Stomach (tissue), 9 donors: ENCODE data around the gene RNF7. TPM values are rescaled to one million over a fixed set of nuclear protein-coding genes. Genes with fewer than 3 reads are reported as not detected.

Source experiments
- DNase-seq, 2 donors: peaks; one replicate each; pipeline versions ENCODE4 v3.0.0 to v3.0.0-alpha.2; 2013 to 2019
- H3K27ac ChIP-seq, 5 donors: fragments of 200-600 bp in 4 of 5; sonication (generic) in 4 of 5; one replicate each; pipeline ENCODE4 v1.5.1; 2013 to 2019; ENCODE audit warnings: mild to moderate bottlenecking in 1 of 5, moderate library complexity in 1 of 5
- H3K27me3 ChIP-seq, 3 donors: fragments of 200-600 bp; sonication (generic); one replicate each; pipeline ENCODE4 v1.5.1; 2017 to 2019; ENCODE audit warnings: mixed run types in 1 of 3
- H3K36me3 ChIP-seq, 4 donors: fragments of 200-600 bp; sonication (generic); 1 replicate in 3 of 4; 2 replicates in 1 of 4; pipeline ENCODE4 v1.5.1; 2016 to 2019
- H3K4me1 ChIP-seq, 4 donors: fragments of 200-600 bp; sonication (generic); one replicate each; pipeline ENCODE4 v1.5.1; 2016 to 2019
- H3K4me3 ChIP-seq, 4 donors: fragments of 200-600 bp; sonication (generic) in 3 of 4; one replicate each; pipeline ENCODE4 v1.5.1; 2016 to 2019; ENCODE audit warnings: mild to moderate bottlenecking in 1 of 4
- H3K9me3 ChIP-seq, 4 donors: fragments of 200-600 bp; sonication (generic); one replicate each; pipeline ENCODE4 v1.5.1; 2016 to 2019
- CTCF ChIP-seq, 7 experiments: fragments of 450-650 bp in 4 of 7; fragments of 200-600 bp in 3 of 7; sonication (generic) in 3 of 7; IDR thresholded peaks; one replicate each; pipeline ENCODE4 v1.5.1; 2016 to 2019; ENCODE audit warnings: antibody characterized with exemption in 7 of 7, control low read depth in 2 of 7, mild to moderate bottlenecking in 1 of 7
- EP300 ChIP-seq: sonication (generic); formaldehyde crosslinking; IDR thresholded peaks from one replicate; pipeline ENCODE4 v1.6.1; 2017; ENCODE audit warnings: antibody characterized with exemption
- POLR2A ChIP-seq, 4 donors: fragments of 450-650 bp; IDR thresholded peaks; one replicate each; pipeline ENCODE4 v1.6.1; 2016; ENCODE audit warnings: antibody characterized with exemption in 4 of 4, control low read depth in 2 of 4, mild to moderate bottlenecking in 1 of 4, moderate library complexity in 1 of 4
- POLR2AphosphoS5 ChIP-seq, 3 donors: sonication (generic); formaldehyde crosslinking; IDR thresholded peaks; one replicate each; pipeline ENCODE4 v1.6.1; 2016; ENCODE audit warnings: antibody characterized with exemption in 3 of 3
- WGBS, 5 donors: extraction: QIAGEN DNeasy Blood & Tissue Kit in 3 of 5; methylation state at CpG; one replicate each; pipeline versions ENCODE4 v1.1.5 to v1.1.7; 2013 to 2018; 5-methylcytosine and 5-hydroxymethylcytosine counted together
- intact Hi-C: fragments of 100-400 bp; cut with DNase I; formaldehyde crosslinking; loops from one replicate; pipeline ENCODE4 v1.15.1; 2023; ENCODE audit warnings: low total_unique reads
- polyA plus RNA-seq, 3 donors: library from polyadenylated mRNA; stranded (reverse); fragments of 200-250 nt; gene quantifications; one replicate each; pipeline ENCODE4 v1.2.3, GENCODE V29; 2013
- total RNA-seq, 5 donors: library from RNA; depleted of rRNA; stranded (reverse); fragments of >200 nt; gene quantifications; one replicate each; pipeline versions ENCODE4 v1.1.0 to v1.2.3, GENCODE V29; 2014 to 2016
- donor health status: healthy with polysubstance abuse.
- donor health status: Bipolar disorder and iron deficiency.
- donor health status: healthy.

Gene RNF7
- total and polyA plus RNA-seq, 8 donors, result 40.2 to 236 (median 111) TPM

DNA sequence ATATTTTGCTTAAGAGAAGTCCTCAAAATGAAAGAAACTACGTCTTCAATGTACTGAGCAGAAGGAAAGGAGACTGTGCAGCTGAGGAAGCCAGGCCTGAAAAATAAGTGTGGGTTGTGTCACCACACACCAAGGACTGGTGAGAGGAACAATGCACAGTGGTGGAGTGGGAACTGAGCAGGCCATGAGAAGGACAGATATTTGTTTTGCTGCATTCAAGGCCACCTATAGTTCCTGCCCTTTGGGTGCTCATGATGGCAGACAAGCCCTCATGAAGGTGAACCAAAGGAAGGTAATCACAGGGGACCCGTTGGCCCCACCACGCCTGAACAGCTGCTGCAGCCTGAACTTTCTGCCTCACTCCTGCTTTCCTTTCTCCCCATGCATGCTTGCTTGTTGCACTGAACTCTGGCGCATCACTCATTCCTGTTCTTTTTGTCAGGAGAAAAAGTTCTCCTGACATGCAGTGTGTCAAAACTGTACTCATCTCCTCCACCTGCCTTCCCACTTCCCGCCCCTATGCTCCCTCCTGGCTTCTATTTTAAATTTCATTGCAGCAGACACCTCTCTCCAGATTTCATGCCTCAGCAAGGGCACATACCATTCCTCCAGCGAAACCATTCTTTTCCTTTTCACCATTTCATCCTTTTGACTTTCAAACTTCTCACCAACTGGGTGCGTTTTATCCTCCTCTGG, 2.2 kb upstream of the RNF7 start:
- no peak for TF ChIP-seq EP300
- TF ChIP-seq POLR2A (IDR thresholded peaks at IDR 0.05), result no peak
- no peak for TF ChIP-seq CTCF (IDR thresholded peaks at IDR 0.05)
- peaks cover 9 to 26% (median 17%) of the 10 kb centered on the region in 4 donors for H3K4me1 ChIP-seq
- no peak for DNase-seq
- no peaks in the 10 kb centered on the region for H3K36me3 ChIP-seq
- intact Hi-C loops, result loop anchor here (10.0 kb wide), 2 partner anchors 139 to 179 kb away; partner anchors contain the start of gene ATP1B3
- no peaks in the 10 kb centered on the region for H3K9me3 ChIP-seq
- H3K27me3 ChIP-seq, result no peaks in the 10 kb centered on the region
- no peak overlapping the region for H3K4me3 ChIP-seq
- 83 to 90% (median 87%) methylated on average over 7 of the region's 7 CpGs for WGBS, 5 donors
- no peak overlapping the region for H3K27ac ChIP-seq

GRCh38 chr3:141737093-141737492, 1.0 kb upstream of the RNF7 start:
- WGBS, 5 donors, result 82 to 90% (median 88%) methylated on average over 10 of the region's 10 CpGs
- H3K27ac ChIP-seq, result peak overlapping the region in 2 of 5 donors; percentile 94 to 96

GRCh38 chr3:141737678-141738021, 448 bp upstream of the RNF7 start:
- Histone ChIP-seq H3K9me3 (no peaks in the 10 kb centered on the region), H3K27ac (peak overlapping the region; percentile 75 to 98 (median 94)), H3K36me3 (peaks cover 0 to 2% (median 1%) of the 10 kb centered on the region in 4 donors), H3K4me3 (peak overlapping the region; percentile 71 to 95 (median 85)), H3K27me3 (no peaks in the 10 kb centered on the region), H3K4me1 (peaks cover 9 to 41% (median 28%) of the 10 kb centered on the region in 4 donors)
- no peak for DNase-seq
- intact Hi-C loops, result loop anchor here (10.0 kb wide), 2 partner anchors 137 to 177 kb away; partner anchors contain the start of gene ATP1B3
- TF ChIP-seq POLR2A (IDR thresholded peaks at IDR 0.05), result no peak
- no peak for TF ChIP-seq CTCF (IDR thresholded peaks at IDR 0.05)
- no peak for TF ChIP-seq POLR2AphosphoS5 (IDR thresholded peaks at IDR 0.05)
- TF ChIP-seq EP300, result no peak
- 0 to 1% (median 0%) methylated on average over 3 of the region's 3 CpGs for WGBS, 5 donors

More at GRCh38 chr3:141737093-141737492, 1.0 kb upstream of the RNF7 start:
- DNase-seq, result peak in 1 of 2 donors; percentile 5
- Histone ChIP-seq H3K9me3 (no peaks in the 10 kb centered on the region), H3K4me1 (peaks cover 9 to 37% (median 25%) of the 10 kb centered on the region in 4 donors), H3K36me3 (no peaks in the 10 kb centered on the region), H3K4me3 (no peak overlapping the region), H3K27me3 (no peaks in the 10 kb centered on the region)
- intact Hi-C loops, result loop anchor here (10.0 kb wide), 2 partner anchors 138 to 178 kb away; partner anchors contain the start of gene ATP1B3
- TF ChIP-seq EP300, result no peak
- no peak for TF ChIP-seq POLR2AphosphoS5 (IDR thresholded peaks at IDR 0.05)
- TF ChIP-seq CTCF (IDR thresholded peaks at IDR 0.05), result no peak
- TF ChIP-seq POLR2A (IDR thresholded peaks at IDR 0.05), result no peak

DNA sequence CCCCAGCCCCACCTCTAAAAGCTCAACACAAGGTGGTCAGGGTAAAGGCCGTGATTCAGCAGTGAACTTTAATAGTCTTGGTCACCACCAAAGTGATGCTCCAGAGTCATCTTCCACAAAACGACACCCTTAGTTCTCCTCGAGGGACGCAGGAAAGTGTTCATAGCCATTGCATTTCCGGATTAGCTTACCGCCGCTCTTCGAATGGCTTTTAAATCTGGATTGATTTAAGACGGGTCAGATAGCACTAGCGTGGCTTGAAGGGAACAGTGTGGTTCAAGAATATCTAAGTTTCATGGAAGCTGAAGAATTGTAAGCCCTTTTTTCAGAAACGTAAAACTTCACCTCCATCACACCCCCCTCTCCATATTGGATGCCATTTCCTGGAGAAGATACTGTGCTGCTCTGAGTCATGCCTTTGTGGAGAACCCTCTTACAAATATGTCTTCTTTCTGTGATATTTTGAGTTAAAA, 829 bp downstream of the RNF7 start:
- peak in 1 of 2 donors; percentile 72 for DNase-seq
- H3K9me3 ChIP-seq, result no peaks in the 10 kb centered on the region
- 0 to 1% (median 0%) methylated on average over 11 of the region's 11 CpGs for WGBS, 5 donors

More for the DNA sequence above, 829 bp downstream of the RNF7 start:
- H3K27ac ChIP-seq, result peak overlapping the region; percentile 90 to 98 (median 94)
- no peaks in the 10 kb centered on the region for H3K27me3 ChIP-seq
- TF ChIP-seq EP300 (no peak), CTCF (IDR thresholded peaks at IDR 0.05) (no peak), POLR2A (IDR thresholded peaks at IDR 0.05) (no peak), POLR2AphosphoS5 (IDR thresholded peaks at IDR 0.05) (no peak)
- H3K4me1 ChIP-seq, result peaks cover 9 to 52% (median 34%) of the 10 kb centered on the region in 4 donors
- peak overlapping the region; percentile 71 to 95 (median 85) for H3K4me3 ChIP-seq
- H3K36me3 ChIP-seq, result peaks cover 0 to 8% (median 3%) of the 10 kb centered on the region in 4 donors
- intact Hi-C loops, result loop anchor here (10.0 kb wide), 2 partner anchors 136 to 176 kb away; partner anchors contain the start of gene ATP1B3
